GM18499 (cell line): ENCODE results near the gene NKX3-2.

Experiments used
- ATAC-seq: cut with Tn5 transposase; IDR thresholded peaks from one replicate; pipeline ENCODE4 v1.9.1; 2021; ENCODE audit warnings: moderate number of reproducible peaks; ENCODE audit not compliant: insufficient read depth, unreplicated experiment

Gene NKX3-2

DNA sequence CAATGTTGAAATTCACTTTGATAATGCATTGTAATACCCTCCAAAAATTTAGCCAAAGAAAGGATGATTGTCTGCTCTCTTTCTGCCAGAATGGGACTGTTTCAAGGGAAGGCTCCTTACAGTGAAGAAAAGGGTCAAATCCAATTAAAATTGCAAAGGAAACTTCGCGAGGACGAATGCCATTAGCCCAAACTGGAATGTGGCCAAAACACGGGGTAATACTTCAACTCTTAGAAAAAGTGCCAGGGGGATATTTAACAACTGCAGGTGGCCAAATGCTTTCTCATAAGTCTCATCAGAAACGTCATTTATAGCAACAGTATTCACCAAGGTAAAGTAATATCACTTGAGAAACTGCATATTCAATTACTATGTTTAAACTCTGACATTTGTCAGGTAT, 29.0 kb downstream of the NKX3-2 start:
- no peak for ATAC-seq

DNA sequence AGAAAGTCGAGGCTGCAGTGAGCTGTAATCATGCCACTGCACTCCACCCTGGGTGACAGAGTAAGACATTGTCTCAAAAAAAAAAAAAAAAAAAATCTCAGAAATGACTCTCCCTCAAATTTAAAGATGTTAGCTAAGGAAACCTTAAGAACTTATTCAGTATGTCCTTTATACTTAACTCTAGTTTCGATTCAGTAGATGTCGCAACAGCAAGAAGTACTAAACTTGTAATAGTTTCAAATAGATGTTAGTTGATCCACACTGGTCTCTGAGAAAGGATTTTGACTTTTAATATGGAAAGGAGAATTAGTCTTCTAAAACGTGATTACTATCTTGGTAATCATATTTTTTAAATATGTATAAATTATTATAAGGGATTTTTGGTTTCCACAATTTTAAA, 29.6 kb downstream of the NKX3-2 start:
- no peak for ATAC-seq

DNA sequence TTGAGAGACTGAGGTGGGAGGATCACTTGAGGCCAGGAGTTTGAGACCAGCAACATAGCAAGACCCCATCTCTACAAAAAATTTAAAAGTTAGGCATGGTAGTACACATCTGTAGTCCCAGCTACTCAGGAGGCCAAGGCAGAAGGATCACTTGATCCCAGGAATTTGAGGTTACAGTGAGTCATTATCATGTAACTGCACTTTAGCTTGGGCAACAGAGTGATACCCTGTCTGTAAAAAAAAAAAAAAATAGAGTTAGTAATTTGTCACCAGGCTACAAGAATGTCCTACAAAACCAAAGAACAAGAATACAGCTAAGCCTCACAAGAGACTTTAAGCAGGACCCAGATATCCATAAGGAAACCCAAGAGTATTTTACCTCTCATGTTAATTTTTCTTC, 33.2 kb downstream of the NKX3-2 start:
- no peak for ATAC-seq

GRCh38 chr4:13509442-13509841, 34.9 kb downstream of the NKX3-2 start:
- no peak for ATAC-seq

GRCh38 chr4:13504374-13504773, 39.9 kb downstream of the NKX3-2 start:
- ATAC-seq: no peak

DNA sequence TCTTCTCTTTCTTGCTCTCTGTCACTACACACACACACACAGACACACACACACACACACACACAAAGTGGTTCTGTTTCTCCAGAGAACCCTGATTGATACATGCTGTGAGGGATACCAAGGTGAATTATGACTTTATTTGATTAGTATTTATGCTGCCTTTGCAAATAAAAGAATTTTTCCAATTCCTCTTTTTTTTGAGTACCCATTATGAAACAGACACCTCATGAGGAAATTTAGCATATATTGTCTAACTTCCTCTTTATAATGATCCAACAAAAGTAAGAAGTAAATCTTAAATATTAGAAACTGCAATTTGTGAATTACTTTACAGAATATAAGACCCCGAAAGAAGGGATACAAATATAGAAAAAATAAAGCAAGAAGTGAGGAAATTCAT, 45.8 kb downstream of the NKX3-2 start:
- ATAC-seq: no peak

- no peak for ATAC-seq
Measured at GRCh38 chr4:13496605-13497004, 47.7 kb downstream of the NKX3-2 start.

DNA sequence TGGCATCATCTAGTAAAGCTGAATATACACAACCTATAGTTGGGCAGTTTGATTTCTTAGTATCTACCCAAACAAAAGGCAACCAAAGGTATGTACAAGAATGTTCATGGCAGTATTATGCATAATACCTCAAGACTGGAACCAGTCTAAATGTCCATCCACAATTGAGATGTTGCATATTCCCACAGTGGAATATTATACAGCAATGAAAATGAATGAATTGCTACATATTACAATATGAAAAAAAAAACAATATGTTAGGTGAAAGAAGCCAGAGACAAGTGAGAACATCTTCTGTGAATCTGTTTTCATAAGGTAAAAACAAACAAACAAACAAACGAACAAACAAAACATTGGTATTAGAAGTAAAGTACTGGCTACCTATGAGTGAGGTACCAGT, 48.6 kb downstream of the NKX3-2 start:
- no peak for ATAC-seq

- no peak for ATAC-seq
Measured at GRCh38 chr4:13493793-13494192, 50.5 kb downstream of the NKX3-2 start.

DNA sequence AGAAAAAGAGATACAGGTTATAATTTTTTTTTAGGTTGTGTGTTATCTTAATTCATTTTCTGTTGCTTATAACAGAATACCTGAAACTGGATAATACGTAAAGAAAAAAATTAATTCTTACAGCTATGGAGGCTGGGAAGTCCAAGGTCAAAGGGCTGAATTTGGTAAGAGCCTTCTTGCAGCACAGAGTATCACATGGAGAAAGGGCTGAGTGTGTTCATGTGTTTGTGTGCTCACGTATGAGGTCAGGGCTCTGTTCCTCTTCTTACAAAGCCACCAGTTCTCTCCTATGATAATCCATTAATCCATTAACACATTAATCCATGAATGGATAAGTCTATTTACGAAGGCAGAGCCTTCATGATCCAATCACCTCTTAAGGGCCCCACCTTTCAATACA, 51.6 kb downstream of the NKX3-2 start:
- ATAC-seq: no peak
